MM.1S (cell line): ENCODE measurements around the gene NOD2.

ENCODE experiments used
- DNase-seq: peaks from one replicate; pipeline ENCODE4 v3.0.0-alpha.2; 2015
- H2AFZ ChIP-seq: fragments of 300-600 bp; sonication (generic); 2 replicates; pipeline ENCODE4 v1.6.0; 2016; ENCODE audit warnings: antibody characterized with exemption, low read length
- H3F3A ChIP-seq: fragments of 300-600 bp; sonication (generic); 2 replicates; pipeline ENCODE4 v1.6.1; 2016; ENCODE audit warnings: mild to moderate bottlenecking, antibody characterized with exemption, low read length, moderate library complexity, mixed read lengths; ENCODE audit not compliant: insufficient read depth
- H3K27ac ChIP-seq: fragments of 300-600 bp; sonication (generic); 2 replicates; pipeline ENCODE4 v1.5.1; 2016; ENCODE audit warnings: mild to moderate bottlenecking, low read length
- H3K27me3 ChIP-seq: fragments of 300-600 bp; sonication (generic); replicated peaks from 2 replicates; pipeline ENCODE4 v1.6.0; 2016; ENCODE audit warnings: low read length; ENCODE audit not compliant: insufficient read depth
- H3K36me3 ChIP-seq: fragments of 300-600 bp; sonication (generic); replicated peaks from 2 replicates; pipeline ENCODE4 v1.6.1; 2016; ENCODE audit warnings: mild to moderate bottlenecking, low read length, mixed read lengths; ENCODE audit not compliant: insufficient read depth
- H3K4me1 ChIP-seq: fragments of 300-600 bp; sonication (generic); 2 replicates; pipeline ENCODE4 v1.6.1; 2016; ENCODE audit warnings: low read length, mixed read lengths
- H3K4me2 ChIP-seq: fragments of 300-600 bp; sonication (generic); 2 replicates; pipeline ENCODE4 v1.6.0; 2016; ENCODE audit warnings: low read depth, low read length
- H3K4me3 ChIP-seq: fragments of 300-600 bp; sonication (generic); 2 replicates; pipeline ENCODE4 v1.5.1; 2016; ENCODE audit warnings: low read length, mixed read lengths
- H3K79me2 ChIP-seq: fragments of 300-600 bp; sonication (generic); 2 replicates; pipeline ENCODE4 v1.6.1; 2016; ENCODE audit warnings: mixed run types, low read length, mixed read lengths
- H3K9ac ChIP-seq: fragments of 300-600 bp; sonication (generic); 2 replicates; pipeline ENCODE4 v1.6.1; 2016; ENCODE audit warnings: low read length, mixed read lengths
- H3K9me2 ChIP-seq: fragments of 300-600 bp; sonication (generic); replicated peaks from 2 replicates; pipeline ENCODE4 v1.6.1; 2016; ENCODE audit warnings: mild to moderate bottlenecking, low read length, mixed read lengths; ENCODE audit not compliant: insufficient read depth
- H3K9me3 ChIP-seq: fragments of 300-600 bp; sonication (generic); replicated peaks from 2 replicates; pipeline ENCODE4 v1.6.1; 2016; ENCODE audit warnings: mild to moderate bottlenecking, low read length, mixed read lengths; ENCODE audit not compliant: insufficient read depth
- H4K20me1 ChIP-seq: fragments of 300-600 bp; sonication (generic); 2 replicates; pipeline ENCODE4 v1.6.1; 2016; ENCODE audit warnings: mild to moderate bottlenecking, low read length, moderate library complexity, mixed read lengths; ENCODE audit not compliant: insufficient read depth
- EZH2 ChIP-seq: fragments of 300-600 bp; sonication (generic); optimal IDR thresholded peaks from 2 replicates; pipeline ENCODE3; 2017; ENCODE audit warnings: low read depth, mild to moderate bottlenecking, antibody characterized with exemption, low read length, mixed read lengths
- EZH2phosphoT487 ChIP-seq: fragments of 300-600 bp; sonication (generic); IDR thresholded peaks from 2 replicates; pipeline ENCODE4 v1.6.1; 2018; ENCODE audit warnings: antibody characterized with exemption, low read length
- TF ChIP-seq, protein P1 (sequence below): fragments of 300-600 bp; sonication (generic); IDR thresholded peaks from 2 replicates; pipeline ENCODE4 v1.5.1; 2016; ENCODE audit warnings: antibody characterized with exemption, low read length, mixed read lengths

NOD2 gene

DNA sequence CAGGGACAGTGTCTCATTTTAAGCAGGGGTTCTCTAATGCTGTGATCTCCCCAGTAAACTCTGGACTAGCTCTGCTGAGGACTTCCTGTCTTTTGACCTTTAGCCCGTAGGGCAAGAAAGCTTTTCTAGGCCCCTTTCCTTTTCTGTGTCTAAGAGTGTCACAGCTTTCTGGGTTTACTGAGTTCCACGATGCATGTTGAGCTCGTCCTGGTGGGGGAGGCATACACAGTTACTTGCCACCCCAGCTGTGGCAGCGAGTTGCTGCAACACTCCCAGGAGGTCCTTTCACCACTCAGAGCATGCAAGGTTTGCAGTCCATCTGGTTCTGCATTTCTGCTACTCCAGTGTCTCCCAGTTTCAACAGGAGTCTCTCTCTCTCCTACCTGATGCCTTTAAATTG, 23.7 kb downstream of the NOD2 start:
- Histone ChIP-seq H3K9ac (no peak overlapping the region), H3K4me1 (no peaks in the 10 kb centered on the region), H2AFZ (no peak overlapping the region), H3K36me3 (no peaks in the 10 kb centered on the region), H3K4me3 (no peak overlapping the region), H3K79me2 (no peaks in the 10 kb centered on the region), H4K20me1 (no peaks in the 10 kb centered on the region), H3F3A (no peaks in the 10 kb centered on the region), H3K27ac (no peak overlapping the region), H3K9me3 (no peaks in the 10 kb centered on the region), H3K4me2 (no peak overlapping the region), H3K27me3 (no peaks in the 10 kb centered on the region), H3K9me2 (no peaks in the 10 kb centered on the region)
- TF ChIP-seq EZH2 (no peak), EZH2phosphoT487 (no peak)
- TF ChIP-seq, protein P1, sequence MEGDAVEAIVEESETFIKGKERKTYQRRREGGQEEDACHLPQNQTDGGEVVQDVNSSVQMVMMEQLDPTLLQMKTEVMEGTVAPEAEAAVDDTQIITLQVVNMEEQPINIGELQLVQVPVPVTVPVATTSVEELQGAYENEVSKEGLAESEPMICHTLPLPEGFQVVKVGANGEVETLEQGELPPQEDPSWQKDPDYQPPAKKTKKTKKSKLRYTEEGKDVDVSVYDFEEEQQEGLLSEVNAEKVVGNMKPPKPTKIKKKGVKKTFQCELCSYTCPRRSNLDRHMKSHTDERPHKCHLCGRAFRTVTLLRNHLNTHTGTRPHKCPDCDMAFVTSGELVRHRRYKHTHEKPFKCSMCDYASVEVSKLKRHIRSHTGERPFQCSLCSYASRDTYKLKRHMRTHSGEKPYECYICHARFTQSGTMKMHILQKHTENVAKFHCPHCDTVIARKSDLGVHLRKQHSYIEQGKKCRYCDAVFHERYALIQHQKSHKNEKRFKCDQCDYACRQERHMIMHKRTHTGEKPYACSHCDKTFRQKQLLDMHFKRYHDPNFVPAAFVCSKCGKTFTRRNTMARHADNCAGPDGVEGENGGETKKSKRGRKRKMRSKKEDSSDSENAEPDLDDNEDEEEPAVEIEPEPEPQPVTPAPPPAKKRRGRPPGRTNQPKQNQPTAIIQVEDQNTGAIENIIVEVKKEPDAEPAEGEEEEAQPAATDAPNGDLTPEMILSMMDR: no peak
- DNase-seq: no peak

DNA sequence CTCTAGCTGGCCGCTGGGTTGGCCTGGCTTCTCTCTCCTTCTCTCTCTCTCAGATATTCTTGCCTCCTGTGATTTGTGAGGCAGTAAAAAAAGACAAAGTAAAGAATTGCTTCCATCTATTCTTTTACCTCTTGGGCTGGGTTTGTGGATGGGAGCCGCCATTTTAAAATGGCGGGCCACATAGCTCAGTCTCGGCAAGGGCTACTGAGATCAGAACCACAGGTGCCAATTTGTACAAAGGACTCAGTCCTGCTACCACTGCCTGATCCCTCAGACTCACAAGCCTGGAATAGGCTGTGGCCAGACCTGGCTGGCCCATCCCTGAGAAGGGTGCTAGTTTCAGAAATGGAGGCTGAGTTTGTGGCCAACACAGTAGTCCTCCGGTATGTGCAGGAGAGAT, 24.1 kb downstream of the NOD2 start:
- Histone ChIP-seq H3K9ac (no peak overlapping the region), H3K9me3 (no peaks in the 10 kb centered on the region), H3K4me1 (no peaks in the 10 kb centered on the region), H3K27ac (no peak overlapping the region), H3K27me3 (no peaks in the 10 kb centered on the region), H4K20me1 (no peaks in the 10 kb centered on the region), H3F3A (no peaks in the 10 kb centered on the region), H3K4me3 (no peak overlapping the region), H3K4me2 (no peak overlapping the region), H3K36me3 (no peaks in the 10 kb centered on the region), H3K9me2 (no peaks in the 10 kb centered on the region), H3K79me2 (no peaks in the 10 kb centered on the region), H2AFZ (no peak overlapping the region)
- TF ChIP-seq EZH2: no peak
- TF ChIP-seq, protein P1: no peak
- TF ChIP-seq EZH2phosphoT487: no peak
- no peak for DNase-seq

DNA sequence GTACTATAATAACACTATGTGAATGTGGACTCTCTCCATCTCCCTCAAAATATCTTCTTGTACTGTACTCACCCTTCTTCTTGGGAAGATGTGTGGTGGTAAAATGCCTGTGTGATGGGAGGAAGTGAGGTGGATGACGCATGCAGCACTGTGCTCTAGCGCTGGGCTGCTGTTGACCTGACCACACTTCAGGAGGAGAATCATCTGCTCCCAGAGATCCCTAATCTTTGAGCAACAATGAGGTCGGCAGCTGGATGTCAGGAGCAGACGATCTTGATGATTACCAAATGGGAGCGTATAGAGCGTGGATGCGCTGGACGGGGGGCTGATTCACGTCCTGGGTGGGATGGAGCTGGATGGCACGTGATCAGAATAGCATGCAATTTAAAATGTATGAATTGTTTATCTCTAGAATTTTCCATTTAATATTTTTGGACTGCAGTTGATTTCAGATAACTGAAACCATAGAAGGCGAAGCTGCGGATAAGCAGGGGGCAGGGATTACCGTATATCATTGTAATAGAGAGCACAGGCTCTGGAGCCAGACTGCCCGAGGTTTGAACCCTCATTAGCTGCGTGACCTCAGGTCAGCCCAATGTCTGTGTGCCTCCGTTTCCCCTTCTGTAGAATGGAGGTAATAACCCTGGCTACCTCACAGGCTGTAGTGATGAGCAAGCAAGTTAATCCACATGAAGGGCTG, 24.8 kb downstream of the NOD2 start:
- H3K9me2 ChIP-seq: no peaks in the 10 kb centered on the region
- no peaks in the 10 kb centered on the region for H4K20me1 ChIP-seq
- H3K27ac ChIP-seq: no peak overlapping the region
- TF ChIP-seq, protein P1: no peak
- no peak for TF ChIP-seq EZH2
- TF ChIP-seq EZH2phosphoT487: no peak
- no peaks in the 10 kb centered on the region for H3K79me2 ChIP-seq
- no peak overlapping the region for H2AFZ ChIP-seq
- no peaks in the 10 kb centered on the region for H3K4me1 ChIP-seq
- no peak overlapping the region for H3K4me3 ChIP-seq
- H3K27me3 ChIP-seq: no peaks in the 10 kb centered on the region
- no peak overlapping the region for H3K4me2 ChIP-seq
- H3K9ac ChIP-seq: no peak overlapping the region
- no peaks in the 10 kb centered on the region for H3K9me3 ChIP-seq
- H3K36me3 ChIP-seq: no peaks in the 10 kb centered on the region
- H3F3A ChIP-seq: no peaks in the 10 kb centered on the region
- DNase-seq: no peak
